ENCODE data around the gene RPL7A.
A peak's percentile ranks its signal among the peaks of the same experiment; 100 is the strongest.

RPL7A gene

GRCh38 chr9:133341369-133342068 lies 6.5 kb upstream of the RPL7A start:
- no peaks in the 10 kb centered on the region for H4K20me1 ChIP-seq (ENCODE audit: control insufficient read depth, insufficient read depth, low read depth, low read length)
- H3K79me2 ChIP-seq (ENCODE audit: control insufficient read depth, low read length) = peaks cover 19% of the 10 kb centered on the region
- H3F3A ChIP-seq (ENCODE audit: control insufficient read depth, insufficient read depth) = peaks cover 16% of the 10 kb centered on the region
- H3K9me2 ChIP-seq (replicated peaks; ENCODE audit: control insufficient read depth, low read length) = no peaks in the 10 kb centered on the region
- no peak overlapping the region for H3K27ac ChIP-seq (ENCODE audit: low read depth, low read length)
- H3K4me1 ChIP-seq (ENCODE audit: control insufficient read depth, low read length) = peaks cover 42% of the 10 kb centered on the region
- no peaks in the 10 kb centered on the region for H3K9me3 ChIP-seq (ENCODE audit: control insufficient read depth, insufficient read depth, low read length)
- peaks cover 80% of the 10 kb centered on the region for H3K36me3 ChIP-seq (ENCODE audit: control insufficient read depth, low read length)
- no peaks in the 10 kb centered on the region for H3K27me3 ChIP-seq (ENCODE audit: control insufficient read depth, low read length)
- no peak for TF ChIP-seq CTCF (IDR thresholded peaks at IDR 0.05; ENCODE audit: low read depth, low read length, poor library complexity, severe bottlenecking)
- TF ChIP-seq EZH2phosphoT487 (IDR thresholded peaks at IDR 0.05; ENCODE audit: borderline replicate concordance, low read length) = no peak
- no peak overlapping the region for H3K4me3 ChIP-seq (ENCODE audit: low read length)
- 0 out of 2 replicates have a peak overlapping the region, but pooled peaks have one; percentile 58 for H3K4me2 ChIP-seq (ENCODE audit: low read length)

GRCh38 chr9:133342069-133342406 lies 6.0 kb upstream of the RPL7A start:
- no peaks in the 10 kb centered on the region for H3K9me3 ChIP-seq (ENCODE audit: control insufficient read depth, insufficient read depth, low read length)
- H3K27ac ChIP-seq (ENCODE audit: low read depth, low read length) = no peak overlapping the region
- peaks cover 15% of the 10 kb centered on the region for H3F3A ChIP-seq (ENCODE audit: control insufficient read depth, insufficient read depth)
- no peaks in the 10 kb centered on the region for H3K27me3 ChIP-seq (ENCODE audit: control insufficient read depth, low read length)
- peaks cover 40% of the 10 kb centered on the region for H3K4me1 ChIP-seq (ENCODE audit: control insufficient read depth, low read length)
- no peaks in the 10 kb centered on the region for H3K9me2 ChIP-seq (replicated peaks; ENCODE audit: control insufficient read depth, low read length)
- no peaks in the 10 kb centered on the region for H4K20me1 ChIP-seq (ENCODE audit: control insufficient read depth, insufficient read depth, low read depth, low read length)
- peaks cover 80% of the 10 kb centered on the region for H3K36me3 ChIP-seq (ENCODE audit: control insufficient read depth, low read length)
- TF ChIP-seq CTCF (IDR thresholded peaks at IDR 0.05; ENCODE audit: low read depth, low read length, poor library complexity, severe bottlenecking) = peak; percentile 32
- TF ChIP-seq EZH2phosphoT487 (IDR thresholded peaks at IDR 0.05; ENCODE audit: borderline replicate concordance, low read length) = no peak
- peaks cover 24% of the 10 kb centered on the region for H3K79me2 ChIP-seq (ENCODE audit: control insufficient read depth, low read length)
- no peak overlapping the region for H3K4me2 ChIP-seq (ENCODE audit: low read length)
- H3K4me3 ChIP-seq (ENCODE audit: low read length) = no peak overlapping the region

DNA sequence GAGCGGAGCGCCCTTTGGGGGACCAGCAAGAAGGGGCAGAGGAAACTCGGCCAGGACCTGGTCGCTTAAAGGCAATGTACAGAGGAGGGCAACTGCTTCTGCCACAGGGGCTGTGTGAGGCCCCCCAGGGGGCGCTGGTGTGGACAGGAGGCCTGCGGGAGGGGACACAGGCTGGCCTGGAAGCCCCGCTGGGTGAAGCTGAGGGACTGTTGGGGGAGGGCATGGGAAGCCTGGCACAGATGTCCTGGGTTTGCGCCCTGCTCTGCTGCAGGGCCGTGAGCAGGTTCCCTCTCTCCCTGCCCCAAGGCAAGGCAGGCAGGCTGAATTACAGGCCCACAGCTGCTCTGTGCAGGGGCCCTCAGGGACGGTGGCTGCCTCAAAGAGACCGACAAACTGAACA lies 5.4 kb upstream of the RPL7A start:
- Histone ChIP-seq H3K36me3 (ENCODE audit: control insufficient read depth, low read length) (peaks cover 80% of the 10 kb centered on the region), H3K27me3 (ENCODE audit: control insufficient read depth, low read length) (no peaks in the 10 kb centered on the region), H3K79me2 (ENCODE audit: control insufficient read depth, low read length) (peaks cover 29% of the 10 kb centered on the region), H4K20me1 (ENCODE audit: control insufficient read depth, insufficient read depth, low read depth, low read length) (no peaks in the 10 kb centered on the region), H3K4me3 (ENCODE audit: low read length) (no peak overlapping the region), H3K9me3 (ENCODE audit: control insufficient read depth, insufficient read depth, low read length) (no peaks in the 10 kb centered on the region), H3K9me2 (replicated peaks; ENCODE audit: control insufficient read depth, low read length) (no peaks in the 10 kb centered on the region), H3K4me2 (ENCODE audit: low read length) (no peak overlapping the region), H3F3A (ENCODE audit: control insufficient read depth, insufficient read depth) (peaks cover 12% of the 10 kb centered on the region), H3K27ac (ENCODE audit: low read depth, low read length) (no peak overlapping the region), H3K4me1 (ENCODE audit: control insufficient read depth, low read length) (peaks cover 39% of the 10 kb centered on the region)
- TF ChIP-seq CTCF (IDR thresholded peaks at IDR 0.05; ENCODE audit: low read depth, low read length, poor library complexity, severe bottlenecking) = peak; percentile 45
- TF ChIP-seq EZH2phosphoT487 (IDR thresholded peaks at IDR 0.05; ENCODE audit: borderline replicate concordance, low read length) = no peak

Data from DOHH2 (cell line).